Skin epidermis (tissue), 12 donors: ENCODE results near the gene PEX10.

Experiments used
- H3K27ac ChIP-seq, 21 experiments: fragments of 200-600 bp; sonication (generic) in 11 of 21; one replicate each; pipeline ENCODE4 v1.5.0; 2020; ENCODE audit warnings: mild to moderate bottlenecking in 3 of 21, inconsistent platforms in 2 of 21, moderate library complexity in 2 of 21
- H3K4me3 ChIP-seq, 7 experiments: fragments of 200-600 bp; sonication (generic) in 2 of 7; one replicate each; pipeline ENCODE4 v1.5.0; 2020; ENCODE audit warnings: inconsistent platforms in 2 of 7, mild to moderate bottlenecking in 2 of 7, moderate library complexity in 1 of 7

PEX10 gene

DNA sequence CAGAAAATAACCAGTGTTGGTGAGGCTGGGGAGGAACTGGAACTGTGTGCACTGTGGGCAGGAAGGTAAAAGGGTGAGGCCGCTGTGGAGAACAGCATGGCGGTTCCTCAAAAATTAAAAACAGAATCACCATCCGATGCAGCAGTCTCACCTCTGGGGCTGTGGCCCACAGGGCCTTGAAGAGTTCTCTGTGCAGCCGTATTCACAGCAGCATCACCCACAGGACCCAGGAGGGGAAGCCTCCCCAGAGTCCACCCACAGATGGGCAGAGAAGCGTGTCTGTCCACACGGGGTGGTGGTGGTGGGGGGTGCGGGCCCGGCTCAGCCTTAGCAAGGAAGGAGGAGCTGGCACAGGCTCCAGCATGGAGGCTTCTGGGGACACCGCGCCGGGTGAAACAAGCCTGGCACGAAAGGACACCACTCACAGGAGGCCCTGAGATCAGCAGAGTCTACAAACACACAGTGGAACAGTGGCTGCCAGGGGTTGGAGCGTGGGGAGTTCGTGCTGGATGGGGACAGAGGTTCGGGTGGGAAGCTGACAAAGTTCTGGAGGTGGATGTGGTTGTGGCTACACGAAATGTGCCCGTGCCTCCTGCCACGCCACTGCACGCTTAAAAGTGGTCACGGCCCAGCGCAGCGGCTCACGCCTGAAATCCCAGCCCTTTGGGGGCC lies 32.5 kb downstream of the PEX10 start:
- no peak overlapping the region for H3K4me3 ChIP-seq
- no peak overlapping the region for H3K27ac ChIP-seq

GRCh38 chr1:2378956-2379732 lies 33.2 kb downstream of the PEX10 start:
- H3K27ac ChIP-seq: no peak overlapping the region
- no peak overlapping the region for H3K4me3 ChIP-seq

GRCh38 chr1:2378441-2378851 lies 33.9 kb downstream of the PEX10 start:
- H3K4me3 ChIP-seq: no peak overlapping the region
- H3K27ac ChIP-seq: no peak overlapping the region

DNA sequence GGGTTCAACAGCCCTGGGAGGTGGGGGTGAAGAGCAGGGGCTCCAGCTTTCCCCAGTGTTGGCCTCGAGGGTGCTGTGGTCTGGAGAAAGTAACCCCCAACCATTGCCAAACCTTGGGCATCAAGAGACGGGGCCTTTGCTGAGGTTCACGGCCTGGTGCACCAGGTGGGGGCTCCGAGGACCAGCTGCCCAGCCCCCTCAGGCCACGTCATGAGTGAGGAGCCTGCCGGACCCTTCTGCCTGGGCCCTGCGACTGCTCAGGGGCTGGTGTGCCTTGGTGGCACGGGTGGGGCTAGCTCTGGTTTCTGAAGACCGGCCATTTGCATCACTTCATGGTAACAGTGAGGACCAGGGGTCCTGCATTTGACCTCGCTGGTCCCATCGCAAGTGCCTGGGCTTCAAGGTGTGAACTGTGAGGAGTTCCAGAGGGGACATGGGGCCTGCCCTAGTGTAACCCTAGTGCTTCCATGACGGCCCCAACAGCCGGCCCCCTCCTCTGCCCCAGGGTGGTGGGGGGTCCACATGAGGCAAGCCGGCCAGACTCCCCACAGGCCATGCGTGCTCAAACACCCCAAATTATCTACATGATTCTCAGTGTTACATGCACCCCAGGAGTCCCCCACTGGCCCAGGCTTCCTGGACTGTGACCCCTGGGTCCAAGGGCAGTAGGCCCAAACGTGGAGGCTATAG lies 34.5 kb downstream of the PEX10 start:
- Histone ChIP-seq H3K27ac (no peak overlapping the region), H3K4me3 (no peak overlapping the region)

- Histone ChIP-seq H3K27ac (no peak overlapping the region), H3K4me3 (no peak overlapping the region)
These were observed 35.3 kb downstream of the PEX10 start for GRCh38 chr1:2376931-2377672.

GRCh38 chr1:2376261-2376741 lies 36.1 kb downstream of the PEX10 start:
- H3K4me3 ChIP-seq: no peak overlapping the region

DNA sequence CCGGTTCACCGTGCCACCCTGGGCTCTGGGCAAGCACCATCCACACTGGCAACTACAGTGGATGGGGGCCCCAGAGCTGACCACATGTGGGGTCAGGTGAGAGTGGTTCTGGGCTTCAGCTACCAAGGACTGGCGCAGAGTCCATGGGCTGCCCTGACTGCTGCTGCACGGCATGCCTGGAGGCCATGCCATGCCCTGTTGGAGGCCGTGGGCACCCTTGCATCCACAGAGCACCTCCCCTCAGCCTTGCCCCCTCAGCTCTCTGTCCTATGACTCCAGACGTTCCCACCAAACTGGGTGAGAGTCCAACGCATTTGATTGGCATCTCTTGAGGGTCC lies 36.5 kb downstream of the PEX10 start:
- Histone ChIP-seq H3K4me3 (no peak overlapping the region), H3K27ac (no peak overlapping the region)

More at GRCh38 chr1:2376261-2376741, 36.1 kb downstream of the PEX10 start:
- no peak overlapping the region for H3K27ac ChIP-seq

- H3K27ac ChIP-seq: no peak overlapping the region
These were observed 37.0 kb downstream of the PEX10 start for GRCh38 chr1:2375246-2375922.

DNA sequence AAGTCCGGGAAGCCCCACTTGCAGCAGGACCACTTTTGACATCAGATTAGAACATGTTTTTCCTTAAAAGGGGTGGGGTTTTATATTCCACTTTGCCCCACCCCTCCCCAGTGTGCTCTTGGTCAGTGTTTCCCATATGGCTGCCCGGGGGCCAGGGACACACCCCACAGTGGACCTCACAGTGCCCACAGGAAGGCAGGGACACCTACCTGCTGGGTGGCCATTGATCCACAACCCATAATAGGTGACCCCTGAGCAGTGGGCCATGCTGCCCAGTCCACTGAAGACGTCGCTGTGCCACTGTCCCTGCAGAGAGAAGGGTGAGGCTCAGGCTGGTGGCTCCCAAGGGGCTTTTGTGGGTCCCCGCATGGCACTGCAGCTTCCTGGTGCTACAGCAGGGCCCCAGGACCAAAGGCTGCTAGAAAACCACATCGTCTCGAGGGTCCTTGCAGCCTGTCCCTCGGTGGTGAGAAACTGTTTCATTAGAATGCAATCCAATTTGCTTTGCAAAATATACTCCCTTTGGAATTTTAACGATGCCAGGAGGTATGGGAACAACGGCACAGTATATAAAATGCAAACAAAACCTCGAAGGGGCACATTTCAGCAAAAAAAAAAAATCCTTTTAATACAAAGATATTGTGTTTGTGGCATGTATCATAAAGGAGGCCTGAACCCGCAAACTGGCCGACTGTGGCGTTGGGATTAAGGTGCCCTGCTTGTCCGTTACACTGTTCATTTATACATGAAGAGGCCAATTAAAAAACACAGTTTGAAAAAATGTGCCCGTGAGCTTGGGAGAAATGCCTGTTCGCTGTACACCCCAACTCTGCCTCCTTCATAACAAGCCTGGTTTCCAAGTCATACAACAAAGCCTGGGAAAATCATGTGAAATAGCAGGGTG lies 37.9 kb downstream of the PEX10 start:
- no peak overlapping the region for H3K27ac ChIP-seq
- H3K4me3 ChIP-seq: no peak overlapping the region

More at GRCh38 chr1:2375246-2375922, 37.0 kb downstream of the PEX10 start:
- H3K4me3 ChIP-seq: no peak overlapping the region

DNA sequence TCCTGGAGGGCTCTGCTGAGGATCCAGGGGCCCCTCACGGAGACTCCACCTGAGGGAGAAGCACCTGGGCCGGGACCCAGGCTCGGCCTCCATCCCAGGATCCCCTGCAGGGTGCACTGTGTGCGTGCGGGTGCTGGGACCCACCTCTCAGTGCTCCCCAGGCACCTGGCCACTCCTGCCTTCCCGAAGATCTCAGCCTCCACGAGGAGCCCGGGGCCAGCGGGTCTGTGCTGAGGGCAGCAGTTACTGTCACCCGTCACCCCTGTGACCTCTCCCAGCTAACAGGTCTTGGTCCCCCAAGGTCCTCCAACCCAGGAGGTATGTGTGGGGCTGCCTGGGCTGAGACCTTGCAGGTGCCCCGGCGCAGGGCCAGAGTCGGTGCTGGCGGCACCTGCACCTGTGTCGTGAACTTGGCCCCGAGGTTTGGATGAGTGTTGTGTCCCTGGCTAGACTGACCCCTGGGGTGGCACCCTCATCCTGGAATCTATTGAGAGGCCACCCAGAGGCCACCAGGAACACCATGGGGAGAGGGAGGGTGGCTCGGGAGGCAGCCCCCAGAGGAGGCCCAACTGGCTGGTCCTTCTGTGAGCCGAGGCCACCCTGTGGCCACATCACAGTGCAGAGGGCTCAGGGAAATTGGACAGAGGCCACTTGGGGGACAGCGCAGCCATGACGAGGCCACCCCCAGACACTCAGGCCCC lies 38.7 kb downstream of the PEX10 start:
- Histone ChIP-seq H3K27ac (no peak overlapping the region), H3K4me3 (no peak overlapping the region)

DNA sequence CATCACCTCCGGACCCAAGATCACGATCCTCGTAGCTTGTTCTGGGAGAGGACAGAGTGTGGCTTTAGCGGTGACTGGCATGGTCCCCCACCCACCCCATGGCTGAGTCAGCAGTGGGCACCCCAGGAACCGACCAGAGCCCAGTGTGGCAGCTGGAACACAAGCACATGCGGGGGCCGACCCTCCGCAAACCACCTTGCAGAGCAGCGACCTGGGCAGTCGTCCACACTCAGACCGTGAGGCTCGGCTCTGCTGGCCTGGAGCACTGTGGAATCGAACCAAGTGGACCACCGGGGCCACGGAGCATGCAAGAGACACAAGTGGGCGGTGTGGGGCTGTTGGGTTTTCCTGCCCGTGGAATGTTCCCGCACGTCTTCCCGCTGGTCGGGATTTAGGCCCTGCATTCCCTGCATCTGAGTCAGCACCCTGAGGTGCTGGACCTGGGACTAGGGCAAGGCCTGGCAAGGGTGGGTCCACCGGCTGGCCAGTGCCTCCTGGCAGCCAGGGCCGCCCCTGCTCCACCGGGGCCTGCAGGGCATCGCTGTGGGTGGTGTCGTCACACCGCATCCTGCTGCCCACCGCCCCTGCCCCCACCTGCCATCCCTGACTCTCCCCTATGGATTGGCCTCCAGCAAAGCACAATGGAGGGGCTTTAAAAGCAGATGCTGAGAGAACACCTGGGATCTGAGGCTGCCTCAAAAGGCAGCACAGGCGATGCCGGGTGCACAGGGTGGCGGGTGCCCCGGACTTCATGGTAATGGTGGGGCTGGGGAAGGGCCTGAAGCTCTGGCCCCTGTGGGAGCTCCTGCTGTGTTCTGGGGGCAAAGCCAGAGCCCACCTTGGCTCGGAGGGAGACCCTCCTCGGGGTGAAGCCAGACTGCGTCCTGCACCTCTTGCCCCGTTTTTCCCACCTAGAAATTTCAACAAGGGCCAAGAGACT lies 39.5 kb downstream of the PEX10 start:
- H3K27ac ChIP-seq: no peak overlapping the region
- no peak overlapping the region for H3K4me3 ChIP-seq

DNA sequence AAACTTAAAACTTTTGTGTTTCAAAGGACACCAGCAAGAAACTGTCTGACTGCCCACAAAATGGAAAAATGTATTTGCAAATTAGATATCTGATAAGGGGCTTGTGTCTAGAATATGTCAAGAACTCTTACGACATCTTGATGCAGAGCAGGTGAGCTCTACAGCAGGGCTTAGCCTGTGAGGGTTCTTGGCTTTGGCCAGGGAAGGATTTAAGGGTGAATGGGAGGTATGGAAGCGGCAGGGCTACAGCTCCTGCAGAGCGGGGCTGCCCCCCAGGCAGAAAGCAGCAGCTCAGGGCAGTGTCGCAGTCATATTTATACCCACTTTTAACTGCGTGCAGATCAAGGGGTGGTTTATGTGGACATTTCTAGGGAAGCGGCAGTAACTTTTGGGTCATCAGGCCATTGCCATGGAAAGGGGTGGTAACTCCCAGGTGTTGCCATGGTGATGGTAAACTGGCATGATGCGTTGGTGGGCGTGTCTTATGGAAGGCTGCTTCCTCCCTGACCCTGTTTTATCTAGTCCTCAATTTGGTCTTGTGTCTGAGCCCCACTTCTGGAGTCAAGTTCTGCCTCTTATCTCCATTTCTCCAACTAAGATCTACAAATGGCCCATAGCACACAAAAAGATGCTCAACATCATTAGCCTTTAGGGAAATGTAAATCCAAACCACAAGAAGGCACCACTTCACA lies 44.2 kb downstream of the PEX10 start:
- H3K4me3 ChIP-seq: no peak overlapping the region

GRCh38 chr1:2363847-2364513 lies 48.4 kb downstream of the PEX10 start:
- Histone ChIP-seq H3K4me3 (no peak overlapping the region), H3K27ac (no peak overlapping the region)

More for the DNA sequence above, 44.2 kb downstream of the PEX10 start:
- H3K27ac ChIP-seq: no peak overlapping the region

DNA sequence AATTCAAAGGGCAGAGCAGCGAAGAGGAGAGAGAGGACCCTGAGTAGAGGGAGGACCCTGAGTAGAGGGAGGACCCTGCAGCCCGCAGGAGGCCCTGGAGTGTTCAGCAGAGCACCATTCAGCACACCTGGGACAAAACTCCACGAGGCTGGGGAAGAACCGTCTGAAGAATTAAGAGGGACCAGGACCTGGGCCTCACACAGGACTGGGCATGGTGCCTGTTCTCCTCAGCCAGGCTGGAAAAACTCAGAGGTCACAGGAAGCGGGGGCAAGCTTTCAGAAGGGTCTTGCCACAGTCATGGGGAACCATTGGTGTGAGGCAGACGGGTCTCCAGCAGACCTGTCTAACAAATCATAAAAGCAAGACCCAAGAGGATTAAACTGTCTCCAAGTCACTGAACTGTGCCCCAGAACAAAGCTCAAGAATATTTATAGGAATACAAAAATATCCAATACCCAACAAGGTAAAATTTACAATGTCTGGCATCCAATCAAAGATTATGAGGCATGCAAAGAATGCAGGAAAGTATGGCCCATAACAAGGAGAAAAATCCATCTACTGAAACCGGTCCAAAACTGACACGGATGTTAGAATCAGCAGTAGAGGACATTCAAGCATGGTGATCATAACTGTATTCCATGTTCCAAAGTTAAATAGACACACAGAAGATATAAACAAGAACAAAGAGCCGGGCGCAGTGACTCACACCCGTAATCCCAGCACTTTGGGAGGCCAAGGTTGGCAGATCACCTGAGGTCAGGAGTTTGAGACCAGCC lies 51.6 kb downstream of the PEX10 start:
- Histone ChIP-seq H3K4me3 (no peak overlapping the region), H3K27ac (no peak overlapping the region)
